ENCODE results near the gene PDLIM5.

PDLIM5 gene

GRCh38 chr4:94665500-94666404 is 214.0 kb downstream of the PDLIM5 start:
- DNase-seq = no peak

GRCh38 chr4:94668724-94669123 is 217.0 kb downstream of the PDLIM5 start:
- no peak for DNase-seq

- no peak for DNase-seq
These were observed 218.2 kb downstream of the PDLIM5 start for GRCh38 chr4:94669672-94670664.

GRCh38 chr4:94671113-94671512 is 219.4 kb downstream of the PDLIM5 start:
- DNase-seq = no peak

- no peak for DNase-seq
These were observed 222.2 kb downstream of the PDLIM5 start for GRCh38 chr4:94673961-94674360.

- DNase-seq = no peak
These were observed 225.2 kb downstream of the PDLIM5 start for GRCh38 chr4:94676970-94677369.

GRCh38 chr4:94678896-94679295 is 227.2 kb downstream of the PDLIM5 start:
- DNase-seq = peak; percentile 37

GRCh38 chr4:94680176-94680862 is 228.6 kb downstream of the PDLIM5 start:
- DNase-seq = no peak

GRCh38 chr4:94686086-94686485 is 234.3 kb downstream of the PDLIM5 start:
- no peak for DNase-seq

GRCh38 chr4:94689155-94689860 is 237.6 kb downstream of the PDLIM5 start:
- DNase-seq = no peak

- DNase-seq = peak; percentile 27
These were observed 239.1 kb downstream of the PDLIM5 start for GRCh38 chr4:94690851-94691254.

- no peak for DNase-seq
These were observed 239.8 kb downstream of the PDLIM5 start for GRCh38 chr4:94691552-94691951.

- DNase-seq = no peak
These were observed 243.6 kb downstream of the PDLIM5 start for GRCh38 chr4:94695384-94695783.

- DNase-seq = no peak
These were observed 246.4 kb downstream of the PDLIM5 start for GRCh38 chr4:94698187-94698586.

GRCh38 chr4:94700298-94700697 is 248.6 kb downstream of the PDLIM5 start:
- DNase-seq = no peak

GRCh38 chr4:94701631-94702300 is 250.0 kb downstream of the PDLIM5 start:
- DNase-seq = no peak

GRCh38 chr4:94711635-94712034 is 259.9 kb downstream of the PDLIM5 start:
- DNase-seq = no peak

- DNase-seq = peak; percentile 63
These were observed 262.8 kb downstream of the PDLIM5 start for GRCh38 chr4:94714365-94715160.

- no peak for DNase-seq
These were observed 264.0 kb downstream of the PDLIM5 start for GRCh38 chr4:94715726-94716125.

Data from HCEC 1CT (cell line).